DND-41 (cell line): ENCODE results near the gene CDKN1A.

Experiments
- ATAC-seq: fragments of 200-7000 bp; cut with Tn5 transposase; 3 replicates; pipeline ENCODE4 v1.9.1; 2021; ENCODE audit warnings: low read depth; ENCODE audit not compliant: insufficient read depth
- DNase-seq: peaks from one replicate; pipeline ENCODE4 v3.0.0-alpha.2; 2020
- H2AFZ ChIP-seq: 2 replicates; pipeline ENCODE4 v1.6.0; 2012; ENCODE audit warnings: low read depth, low read length
- H3K27ac ChIP-seq: 2 replicates; pipeline ENCODE4 v1.5.1; 2012; ENCODE audit warnings: low read length, inconsistent platforms
- H3K27me3 ChIP-seq: fragments of 200-600 bp; sonication (generic); 2 replicates; pipeline ENCODE4 v1.6.0; 2012; ENCODE audit warnings: low read length, mild to moderate bottlenecking, inconsistent platforms; ENCODE audit not compliant: insufficient read depth, poor library complexity
- H3K36me3 ChIP-seq: 2 replicates; pipeline ENCODE4 v1.5.1; 2012; ENCODE audit warnings: low read length, inconsistent platforms; ENCODE audit not compliant: insufficient read depth
- H3K4me1 ChIP-seq: 2 replicates; pipeline ENCODE4 v1.5.1; 2012; ENCODE audit warnings: mild to moderate bottlenecking, low read length; ENCODE audit not compliant: insufficient read depth
- H3K4me2 ChIP-seq: 2 replicates; pipeline ENCODE4 v1.6.0; 2012; ENCODE audit warnings: mild to moderate bottlenecking, moderate library complexity, low read length, inconsistent platforms; ENCODE audit not compliant: insufficient read depth
- H3K4me3 ChIP-seq, 2 experiments: fragments of 200-600 bp in 1 of 2; shearing (Covaris generic) in 1 of 2; 2 replicates each; pipeline ENCODE4 v1.5.1; 2012 to 2016; ENCODE audit warnings: inconsistent platforms in 2 of 2, low read length in 2 of 2, mild to moderate bottlenecking in 2 of 2, low read depth in 1 of 2, moderate library complexity in 1 of 2
- H3K79me2 ChIP-seq: 2 replicates; pipeline ENCODE4 v1.6.0; 2012; ENCODE audit warnings: low read length, inconsistent platforms; ENCODE audit not compliant: insufficient read depth
- H3K9ac ChIP-seq: 2 replicates; pipeline ENCODE4 v1.6.0; 2012; ENCODE audit warnings: low read depth, mild to moderate bottlenecking, inconsistent platforms, low read length, moderate library complexity
- H3K9me3 ChIP-seq: 2 replicates; pipeline ENCODE4 v1.5.1; 2012; ENCODE audit warnings: low read length, moderate library complexity, mild to moderate bottlenecking, inconsistent platforms; ENCODE audit not compliant: insufficient read depth, severe bottlenecking
- H4K20me1 ChIP-seq: 2 replicates; pipeline ENCODE4 v1.6.0; 2012; ENCODE audit warnings: low read length; ENCODE audit not compliant: insufficient read depth
- CTCF ChIP-seq: IDR thresholded peaks from 2 replicates; pipeline ENCODE4 v1.5.1; 2012; ENCODE audit warnings: borderline replicate concordance, low read length, moderate library complexity, mild to moderate bottlenecking; ENCODE audit not compliant: poor library complexity, severe bottlenecking; ENCODE audit errors: extremely low read depth
- EZH2 ChIP-seq: IDR thresholded peaks from 3 replicates; pipeline ENCODE4 v1.6.1; 2012; ENCODE audit warnings: borderline replicate concordance, low read depth, mild to moderate bottlenecking, moderate library complexity, low read length, inconsistent platforms; ENCODE audit not compliant: severe bottlenecking

The CDKN1A gene

DNA sequence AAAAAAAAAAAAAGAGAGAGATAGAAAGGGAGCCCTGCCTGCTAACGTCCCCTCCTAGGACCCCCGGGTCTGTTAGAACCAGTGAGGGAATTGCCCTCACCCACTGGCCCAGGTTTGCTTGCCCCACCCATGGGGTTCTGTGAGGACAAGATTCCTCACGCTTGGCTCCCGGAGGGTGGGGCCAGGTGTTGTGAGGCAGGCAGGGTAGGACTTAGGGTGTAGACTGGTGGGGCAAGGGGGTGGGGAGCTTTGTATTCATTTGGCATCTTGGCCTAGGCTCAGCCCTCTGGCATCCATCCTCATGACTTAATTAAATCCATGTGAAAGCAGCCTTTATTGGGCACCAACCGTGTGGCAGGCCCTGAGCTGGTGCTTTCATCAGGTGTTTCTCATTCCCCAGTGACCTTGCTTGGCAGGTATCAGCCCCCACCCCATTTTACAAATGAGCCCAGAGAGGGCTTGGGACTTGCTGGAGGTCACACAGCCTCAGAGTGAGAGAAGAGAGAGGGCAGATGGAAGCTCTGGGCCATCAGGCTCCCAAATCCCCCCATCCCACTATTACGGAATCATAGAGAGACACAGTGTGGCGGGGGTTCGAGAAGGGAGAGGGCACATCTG lies 38.1 kb downstream of the CDKN1A start:
- no peaks in the 10 kb centered on the region for H3K27me3 ChIP-seq
- no peaks in the 10 kb centered on the region for H4K20me1 ChIP-seq
- TF ChIP-seq CTCF (no peak), EZH2 (no peak)
- no peak overlapping the region for H3K9ac ChIP-seq
- H2AFZ ChIP-seq, result no peak overlapping the region
- no peak for DNase-seq
- no peak overlapping the region for H3K27ac ChIP-seq
- no peak overlapping the region for H3K4me3 ChIP-seq
- H3K36me3 ChIP-seq, result no peaks in the 10 kb centered on the region
- H3K79me2 ChIP-seq, result no peaks in the 10 kb centered on the region
- no peak overlapping the region for H3K4me2 ChIP-seq
- no peaks in the 10 kb centered on the region for H3K4me1 ChIP-seq
- H3K9me3 ChIP-seq, result no peaks in the 10 kb centered on the region
- ATAC-seq, result no peak

GRCh38 chr6:36717231-36717825 lies 38.8 kb downstream of the CDKN1A start:
- DNase-seq (no peak), ATAC-seq (no peak)
- Histone ChIP-seq H4K20me1 (no peaks in the 10 kb centered on the region), H2AFZ (no peak overlapping the region), H3K79me2 (no peaks in the 10 kb centered on the region), H3K27me3 (no peaks in the 10 kb centered on the region), H3K36me3 (no peaks in the 10 kb centered on the region), H3K9ac (no peak overlapping the region), H3K9me3 (no peaks in the 10 kb centered on the region), H3K4me3 (no peak overlapping the region), H3K4me2 (no peak overlapping the region), H3K27ac (no peak overlapping the region), H3K4me1 (no peaks in the 10 kb centered on the region)
- TF ChIP-seq CTCF (no peak), EZH2 (no peak)

GRCh38 chr6:36717871-36718540 lies 39.5 kb downstream of the CDKN1A start:
- H3K9me3 ChIP-seq, result no peaks in the 10 kb centered on the region
- H4K20me1 ChIP-seq, result no peaks in the 10 kb centered on the region
- no peaks in the 10 kb centered on the region for H3K36me3 ChIP-seq
- H2AFZ ChIP-seq, result no peak overlapping the region
- no peaks in the 10 kb centered on the region for H3K79me2 ChIP-seq
- H3K4me3 ChIP-seq, result no peak overlapping the region
- no peak overlapping the region for H3K27ac ChIP-seq
- no peak for ATAC-seq
- H3K4me1 ChIP-seq, result no peaks in the 10 kb centered on the region
- no peak for DNase-seq
- no peak for TF ChIP-seq CTCF
- no peak for TF ChIP-seq EZH2
- H3K4me2 ChIP-seq, result no peak overlapping the region
- no peak overlapping the region for H3K9ac ChIP-seq
- no peaks in the 10 kb centered on the region for H3K27me3 ChIP-seq
